Right lobe of liver (tissue), 4 donors: ENCODE data around the gene SLC44A5.

Source experiments
- CTCF ChIP-seq, 4 donors: fragments of 200-600 bp in 3 of 4; fragments of 450-650 bp in 1 of 4; IDR thresholded peaks; one replicate each; pipeline versions ENCODE4 v1.5.1 to v1.8.0; 2016 to 2022; ENCODE audit warnings: antibody characterized with exemption in 4 of 4, mild to moderate bottlenecking in 2 of 4
- POLR2A ChIP-seq: fragments of 450-650 bp; IDR thresholded peaks from one replicate; pipeline ENCODE4 v1.6.1; 2017; ENCODE audit warnings: antibody characterized with exemption, mild to moderate bottlenecking
- donor health status: DM: no; HTN: no; CAD: no.
- donor health status: DM: no; HTN: no; CAD: no.
- donor health status: DM: no; HTN: yes; CAD: no.

GRCh38 chr1:75415187-75415586, 195.7 kb downstream of the SLC44A5 start:
- TF ChIP-seq CTCF (IDR thresholded peaks at IDR 0.05), result no peak
- TF ChIP-seq POLR2A, result no peak
